PC-9 (cell line): Measurements from ENCODE around the gene OR6K2. TPM values are rescaled to one million over a fixed set of nuclear protein-coding genes. Genes with fewer than 3 reads are reported as not detected.

Experiments used
- BruUV-seq: library from RNA; stranded (reverse); fragments of 400-500 nt; replicated peaks from 2 replicates; lab custom pipeline; 2021; lab: Mats Ljungman, UMichigan
- CTCF ChIA-PET: fragments of 300-600 bp; sonication (Branson Sonifier 250); formaldehyde crosslinking; loops from one replicate; lab custom pipeline; 2022; ENCODE audit warnings: antibody characterized with exemption; lab: Charles Lee
- POLR2A ChIA-PET: fragments of 300-600 bp; sonication (Branson Sonifier 250); formaldehyde crosslinking; loops from one replicate; lab custom pipeline; 2022; ENCODE audit warnings: antibody characterized with exemption; ENCODE audit not compliant: unreplicated experiment; lab: Charles Lee
- DNase-seq, 2 experiments: peaks; one replicate each; pipeline versions ENCODE4 v3.0.0 to v3.0.0-alpha.2; 2015 to 2022; ENCODE audit warnings: mixed read lengths in 1 of 2
- H2AFZ ChIP-seq: fragments of 200-600 bp; sonication (generic); 2 replicates; pipeline ENCODE4 v1.8.1; 2017; ENCODE audit warnings: antibody characterized with exemption
- H3F3A ChIP-seq: fragments of 200-600 bp; sonication (generic); 2 replicates; pipeline ENCODE4 v1.8.1; 2017; ENCODE audit warnings: antibody characterized with exemption, mild to moderate bottlenecking, low read depth; ENCODE audit not compliant: insufficient read depth
- H3K27ac ChIP-seq: fragments of 200-600 bp; sonication (generic); 2 replicates; pipeline ENCODE4 v1.6.1; 2016; ENCODE audit warnings: mixed run types
- H3K27me3 ChIP-seq: fragments of 200-600 bp; sonication (generic); 2 replicates; pipeline ENCODE4 v1.6.1; 2016; ENCODE audit warnings: low read depth, mixed run types; ENCODE audit not compliant: insufficient read depth
- H3K36me3 ChIP-seq: fragments of 200-600 bp; sonication (generic); 2 replicates; pipeline ENCODE4 v1.6.1; 2016; ENCODE audit warnings: low read depth, mixed run types
- H3K4me1 ChIP-seq: fragments of 200-600 bp; sonication (generic); replicated peaks from 2 replicates; pipeline ENCODE4 v1.6.1; 2016; ENCODE audit warnings: mixed run types; ENCODE audit not compliant: insufficient read depth
- H3K4me2 ChIP-seq: fragments of 200-600 bp; sonication (generic); 2 replicates; pipeline ENCODE4 v1.6.1; 2017; ENCODE audit warnings: mixed run types
- H3K4me3 ChIP-seq: fragments of 200-600 bp; sonication (generic); 2 replicates; pipeline ENCODE4 v1.6.1; 2016; ENCODE audit warnings: mixed run types
- H3K79me2 ChIP-seq: fragments of 200-600 bp; sonication (generic); 2 replicates; pipeline ENCODE4 v1.6.1; 2017; ENCODE audit warnings: low read depth, mixed run types
- H3K9me2 ChIP-seq: fragments of 200-600 bp; sonication (generic); 2 replicates; pipeline ENCODE4 v1.8.1; 2017; ENCODE audit warnings: mild to moderate bottlenecking; ENCODE audit not compliant: insufficient read depth
- H3K9me3 ChIP-seq: fragments of 200-600 bp; sonication (generic); 2 replicates; pipeline ENCODE4 v1.8.1; 2016; ENCODE audit warnings: low read depth; ENCODE audit not compliant: insufficient read depth
- H4K20me1 ChIP-seq: fragments of 200-600 bp; sonication (generic); 2 replicates; pipeline ENCODE4 v1.8.1; 2017; ENCODE audit not compliant: insufficient read depth
- CTCF ChIP-seq: fragments of 200-600 bp; sonication (generic); conservative IDR thresholded peaks from 2 replicates; pipeline ENCODE4 v1.6.1; 2017; ENCODE audit warnings: mixed run types, antibody characterized with exemption, mild to moderate bottlenecking, moderate library complexity
- EZH2 ChIP-seq: fragments of 200-600 bp; sonication (generic); IDR thresholded peaks from 2 replicates; pipeline ENCODE4 v1.8.0; 2017; ENCODE audit warnings: antibody characterized with exemption, low read depth
- intact Hi-C: fragments of 100-400 bp; cut with micrococcal nuclease; formaldehyde crosslinking; loops from one replicate; pipeline ENCODE4 v1.10.0; 2022; ENCODE audit not compliant: unreplicated experiment
- total RNA-seq: library from RNA; stranded (reverse); gene quantifications from 2 replicates; pipeline ENCODE4 v1.2.3, GENCODE V29; 2021

The OR6K2 gene
- total RNA-seq, 1 experiment from 2014 or later: not detected

DNA sequence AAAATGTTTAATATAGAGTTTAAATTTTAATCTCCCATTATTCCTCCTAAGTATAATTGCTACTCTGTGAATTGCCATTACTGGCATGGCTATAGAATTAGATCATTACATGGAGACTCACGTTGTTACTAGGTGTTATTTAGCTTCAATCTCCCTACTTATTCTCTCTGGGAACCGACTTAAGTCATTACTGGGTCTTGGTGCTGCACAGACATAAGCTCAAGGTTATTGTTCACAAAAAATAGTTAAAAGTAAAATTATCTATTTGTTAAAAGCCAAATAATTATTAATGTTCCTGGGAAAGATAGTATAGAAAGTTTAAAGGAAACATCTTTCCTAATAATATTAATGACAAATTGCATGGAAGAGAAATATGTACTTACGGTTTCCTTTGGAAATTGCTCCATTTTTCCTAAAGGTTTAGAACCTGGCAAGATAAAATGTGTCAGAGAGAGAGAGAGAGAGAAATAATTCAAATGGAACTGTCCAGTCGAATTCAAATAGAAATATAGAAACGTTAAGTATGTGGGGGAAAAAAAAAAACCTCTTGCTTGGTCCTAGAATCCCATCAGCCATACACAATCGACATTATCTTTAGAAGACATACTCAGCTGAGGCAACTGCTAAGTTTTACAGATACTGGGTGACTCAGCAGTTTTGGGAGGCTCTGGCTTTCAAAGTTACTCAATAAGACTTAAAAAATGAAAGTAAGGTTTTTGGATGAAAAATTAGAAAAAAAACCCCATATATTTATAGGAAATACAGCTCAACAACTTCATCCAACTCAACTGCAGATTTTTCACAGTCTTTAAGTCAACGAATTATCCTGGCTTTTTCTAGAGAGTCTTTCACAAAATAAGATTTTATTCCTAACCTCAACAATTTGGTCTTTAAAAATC, 14.1 kb downstream of the OR6K2 start, which contains the start of gene SPTA1:
TSS of gene SPTA1 (minus strand) at position 605 of the 899 bp plus-strand sequence. CDS start at position 407, 198 bp downstream.
- ChIA-PET CTCF (no interaction called here), POLR2A (no interaction called here)
- Histone ChIP-seq H3K4me2 (no peak within 1 kb of the TSS), H3K27me3 (0 out of 2 replicates have a peak, but pooled peaks cover 4% of the 10 kb centered on the region), H3K4me3 (no peak within 1 kb of the TSS), H3K79me2 (no peaks in the 10 kb centered on the region), H3K4me1 (no peaks in the 10 kb centered on the region), H3F3A (no peaks in the 10 kb centered on the region), H4K20me1 (no peaks in the 10 kb centered on the region), H3K9me3 (no peaks in the 10 kb centered on the region; the same call in 1 of the 2 replicates), H2AFZ (no peak within 1 kb of the TSS), H3K27ac (no peak within 1 kb of the TSS), H3K9me2 (no peaks in the 10 kb centered on the region), H3K36me3 (no peaks in the 10 kb centered on the region)
- BruUV-seq: no TSS peak
- no peak for DNase-seq
- no peak for TF ChIP-seq CTCF
- TF ChIP-seq EZH2: no peak
- intact Hi-C loops: no loop called here

- intact Hi-C loops: no loop called here
- Histone ChIP-seq H4K20me1 (no peaks in the 10 kb centered on the region), H2AFZ (no peak overlapping the region; the same call in 1 of the 2 replicates), H3F3A (no peaks in the 10 kb centered on the region), H3K36me3 (no peaks in the 10 kb centered on the region), H3K27ac (no peak overlapping the region), H3K9me2 (no peaks in the 10 kb centered on the region), H3K79me2 (no peaks in the 10 kb centered on the region), H3K4me3 (no peak overlapping the region), H3K4me1 (no peaks in the 10 kb centered on the region), H3K9me3 (no peaks in the 10 kb centered on the region; the same call in 1 of the 2 replicates), H3K4me2 (no peak overlapping the region), H3K27me3 (0 out of 2 replicates have a peak, but pooled peaks cover 4% of the 10 kb centered on the region)
- TF ChIP-seq CTCF: no peak
- TF ChIP-seq EZH2: no peak
- BruUV-seq: no TSS peak
- ChIA-PET CTCF (no interaction called here), POLR2A (no interaction called here)
- no peak for DNase-seq
Measured at GRCh38 chr1:158685085-158685484, 15.4 kb downstream of the OR6K2 start.

DNA sequence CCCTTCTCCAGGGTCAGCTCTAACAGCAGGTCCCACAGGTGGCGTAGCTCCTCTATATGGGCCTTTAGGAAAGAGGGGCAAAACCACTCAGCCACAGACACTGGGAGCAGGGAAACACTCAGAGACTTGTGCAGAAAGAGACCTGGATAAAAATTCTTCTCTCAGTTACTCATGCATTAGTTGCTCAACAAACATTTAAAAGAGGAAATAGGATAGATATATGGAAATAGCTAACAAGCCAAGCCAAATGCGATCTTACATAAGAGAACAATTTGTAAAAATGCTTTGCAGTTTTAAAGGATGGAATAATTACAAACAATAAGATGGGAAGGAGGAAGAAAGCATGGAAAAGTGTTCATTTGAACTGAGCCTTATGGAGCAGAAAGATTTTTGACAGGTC, 18.8 kb downstream of the OR6K2 start:
- POLR2A ChIA-PET: no interaction called here
- no peak for DNase-seq
- no TSS peak for BruUV-seq

More for the DNA sequence above, 18.8 kb downstream of the OR6K2 start:
- no peak for TF ChIP-seq EZH2
- no peak for TF ChIP-seq CTCF
- H3K4me3 ChIP-seq: no peak overlapping the region
- H4K20me1 ChIP-seq: no peaks in the 10 kb centered on the region
- no peaks in the 10 kb centered on the region for H3K79me2 ChIP-seq
- no peaks in the 10 kb centered on the region for H3F3A ChIP-seq
- H3K27me3 ChIP-seq: 0 out of 2 replicates have a peak, but pooled peaks cover 4% of the 10 kb centered on the region
- no peaks in the 10 kb centered on the region for H3K9me3 ChIP-seq
- intact Hi-C loops: no loop called here
- no peaks in the 10 kb centered on the region for H3K36me3 ChIP-seq
- H3K27ac ChIP-seq: no peak overlapping the region
- no peaks in the 10 kb centered on the region for H3K4me1 ChIP-seq
- no peak overlapping the region for H3K4me2 ChIP-seq
- CTCF ChIA-PET: no interaction called here
- H2AFZ ChIP-seq: no peak overlapping the region
- H3K9me2 ChIP-seq: no peaks in the 10 kb centered on the region
